GM12875 (cell line): ENCODE data around the gene SCO2.

Experiments
- H3K4me3 ChIP-seq: one replicate; pipeline ENCODE4 v1.5.1; 2011; ENCODE audit warnings: low read depth, low read length, control low read depth
- CTCF ChIP-seq: IDR thresholded peaks from 2 replicates; pipeline ENCODE4 v1.5.1; 2011; ENCODE audit warnings: low read depth, mild to moderate bottlenecking, control low read depth, inconsistent platforms, low read length, moderate library complexity, borderline replicate concordance; ENCODE audit not compliant: insufficient read depth

Gene SCO2

DNA sequence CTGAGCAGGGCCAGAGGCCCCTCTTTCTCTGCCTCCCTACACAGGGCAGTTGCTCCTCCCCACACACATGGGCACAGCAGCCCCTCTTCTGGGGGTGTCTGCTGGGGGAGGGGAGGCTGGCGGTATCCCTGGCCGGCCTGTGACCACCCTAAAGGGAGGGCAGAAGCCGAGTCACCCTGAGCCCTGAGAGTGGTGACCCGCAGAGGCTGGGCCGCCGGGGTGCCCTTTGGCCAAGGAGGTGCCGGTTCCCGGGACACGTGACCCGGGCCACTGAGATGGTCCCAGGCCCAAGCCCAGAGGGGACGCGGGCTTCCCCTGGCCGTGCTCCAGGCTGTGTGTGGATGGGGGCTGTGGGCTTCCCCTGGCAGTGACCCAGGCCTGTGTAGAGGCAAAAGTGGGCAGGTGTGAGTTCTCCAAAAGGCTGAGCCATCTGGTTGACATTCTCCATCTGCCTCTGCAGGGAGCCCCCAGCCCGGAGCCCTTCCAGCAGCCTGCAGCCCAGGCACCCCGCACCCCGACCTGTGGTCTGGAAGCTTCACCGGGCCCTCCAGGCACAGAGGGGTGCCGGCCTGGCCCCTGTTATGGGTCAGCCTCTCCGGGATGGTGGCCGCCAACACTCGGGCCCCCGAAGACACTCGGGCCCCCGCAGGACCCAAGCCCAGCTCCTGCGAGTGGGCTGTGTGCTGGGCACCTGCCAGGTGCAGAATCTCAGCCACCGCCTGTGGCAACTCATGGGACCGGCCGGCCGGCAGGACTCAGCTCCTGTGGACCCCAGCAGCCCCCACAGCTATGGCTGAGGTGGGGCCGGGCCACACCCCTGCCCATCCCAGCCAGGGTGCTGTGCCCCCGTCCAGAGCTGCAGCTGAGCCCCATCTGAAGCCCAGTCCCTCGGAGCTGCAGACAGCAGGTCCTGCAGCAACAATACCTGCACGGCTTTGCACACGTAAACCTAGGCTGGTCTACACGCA lies 43.0 kb downstream of the SCO2 start:
- no peak overlapping the region for H3K4me3 ChIP-seq

DNA sequence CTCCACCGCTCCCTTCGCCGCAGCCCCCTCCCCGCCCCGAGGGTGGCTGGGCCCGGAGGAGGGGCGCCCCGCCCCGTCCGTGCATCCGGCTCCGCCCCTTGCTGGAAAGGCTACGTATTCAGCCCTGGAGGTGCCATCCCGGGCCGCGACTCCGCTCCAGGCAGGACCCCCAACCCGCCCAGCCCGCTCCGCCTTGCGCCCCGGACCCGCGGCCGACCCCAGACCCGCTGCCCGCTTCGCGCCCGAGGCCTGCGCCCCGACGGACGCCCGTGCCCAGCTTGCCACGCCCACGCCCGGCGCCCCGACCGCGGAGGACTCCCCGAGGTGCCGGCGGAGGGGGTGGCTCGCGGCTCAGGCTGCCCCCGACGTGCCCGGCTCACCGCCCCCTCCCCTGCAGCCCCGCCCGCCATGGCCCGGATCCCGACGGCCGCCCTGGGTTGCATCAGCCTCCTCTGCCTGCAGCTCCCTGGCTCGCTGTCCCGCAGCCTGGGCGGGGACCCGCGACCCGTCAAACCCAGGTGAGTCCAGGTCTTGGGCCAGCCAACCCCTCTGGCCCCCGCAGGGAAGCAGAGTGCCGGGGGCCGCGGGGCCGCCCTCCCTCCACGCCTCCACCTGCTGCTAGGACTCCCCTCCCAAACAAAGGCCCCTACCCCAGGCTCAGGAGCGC lies 43.8 kb downstream of the SCO2 start, which contains the start of gene ADM2:
TSS of gene ADM2 (plus strand) at position 104 of the 667 bp plus-strand sequence. CDS start at position 409, 305 bp downstream.
- no peak for TF ChIP-seq CTCF
- no peak within 1 kb of the TSS for H3K4me3 ChIP-seq

More for the DNA sequence above, 43.0 kb downstream of the SCO2 start:
- no peak for TF ChIP-seq CTCF

- TF ChIP-seq CTCF, result no peak
- no peak overlapping the region for H3K4me3 ChIP-seq
Observed at GRCh38 chr22:50481045-50481439, 44.4 kb downstream of the SCO2 start.

DNA sequence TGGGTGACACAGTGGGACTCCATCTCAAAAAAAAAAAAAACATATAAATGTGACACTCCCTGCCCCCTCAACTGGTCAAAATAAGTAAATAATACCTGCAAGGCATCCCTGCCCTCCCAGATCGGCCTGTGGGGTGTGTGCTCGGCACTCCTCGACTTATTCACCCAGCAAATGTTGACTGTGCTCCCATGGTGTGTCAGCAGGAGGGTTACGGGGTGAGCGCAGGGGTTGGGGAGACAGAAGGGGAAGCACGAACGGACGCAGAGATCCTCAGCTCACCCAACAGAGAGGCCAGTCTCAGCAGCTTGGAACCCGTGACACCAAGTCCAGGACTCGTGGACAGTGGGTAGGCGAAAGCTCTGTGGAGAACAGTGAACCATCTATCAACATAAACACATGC lies 45.7 kb downstream of the SCO2 start:
- no peak overlapping the region for H3K4me3 ChIP-seq
- TF ChIP-seq CTCF, result no peak

- no peak overlapping the region for H3K4me3 ChIP-seq
- no peak for TF ChIP-seq CTCF
Observed at GRCh38 chr22:50477923-50478322, 47.5 kb downstream of the SCO2 start.

- TF ChIP-seq CTCF, result no peak
- no peak overlapping the region for H3K4me3 ChIP-seq
Observed at GRCh38 chr22:50476868-50477267, 48.5 kb downstream of the SCO2 start.
